Measurements from ENCODE around the gene HCN4. TPM values are rescaled to one million over a fixed set of nuclear protein-coding genes. Genes with fewer than 3 reads are reported as not detected.

Gene HCN4
- polyA plus RNA-seq, 4 donors, result 0.13 to 0.45 (median 0.27) TPM

DNA sequence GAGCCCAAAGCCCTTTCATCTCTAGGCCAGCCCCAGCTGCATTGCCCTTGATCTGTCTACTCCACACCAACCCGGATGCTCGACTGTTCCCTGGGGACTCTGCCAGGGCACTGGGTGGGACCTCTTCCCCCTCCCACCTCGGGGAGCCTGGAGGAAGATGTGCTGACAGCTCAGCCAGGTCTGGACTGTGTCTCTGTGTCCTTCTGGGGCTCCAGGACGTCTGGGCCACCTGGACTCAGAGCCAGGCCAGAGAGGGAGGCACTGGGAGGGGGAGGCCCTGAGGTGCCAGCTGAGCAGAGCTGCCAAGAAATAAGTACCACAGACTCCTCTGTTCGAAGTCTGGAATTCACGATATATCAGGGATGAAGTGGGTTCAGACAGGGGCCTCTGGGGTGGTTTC, 5.8 kb upstream of the HCN4 start:
- H3K9me3 ChIP-seq (ENCODE audit: control insufficient read depth in 2 of 2, insufficient read depth in 1 of 2, low read depth in 1 of 2, low read length in 1 of 2), result no peaks in the 10 kb centered on the region
- H3K27ac ChIP-seq (ENCODE audit: low read depth in 1 of 3, low read length in 2 of 3), result no peak overlapping the region
- no peak for FAIRE-seq
- H3K36me3 ChIP-seq (ENCODE audit: control insufficient read depth in 3 of 3, insufficient read depth in 2 of 3, low read depth in 1 of 3, low read length in 3 of 3), result no peaks in the 10 kb centered on the region
- no peak for DNase-seq
- H3K4me3 ChIP-seq (ENCODE audit: low read depth in 1 of 3, low read length in 3 of 3), result no peak overlapping the region
- H3K27me3 ChIP-seq (ENCODE audit: control insufficient read depth in 3 of 3, insufficient read depth in 3 of 3, low read length in 3 of 3), result peaks cover 2 to 31% (median 21%) of the 10 kb centered on the region in 3 donors
- peaks cover 0 to 3% (median 0%) of the 10 kb centered on the region in 3 donors for H3K4me1 ChIP-seq (ENCODE audit: control insufficient read depth in 3 of 3, insufficient read depth in 2 of 3, low read depth in 1 of 3, low read length in 2 of 3)
- whole genome bisulfite sequencing, 3 donors, result 36 to 46% (median 38%) methylated on average over 6 of the region's 6 CpGs

- Histone ChIP-seq H3K4me3 (ENCODE audit: low read depth in 1 of 3, low read length in 3 of 3) (no peak overlapping the region), H3K9me3 (ENCODE audit: control insufficient read depth in 2 of 2, insufficient read depth in 1 of 2, low read depth in 1 of 2, low read length in 1 of 2) (no peaks in the 10 kb centered on the region), H3K36me3 (ENCODE audit: control insufficient read depth in 3 of 3, insufficient read depth in 2 of 3, low read depth in 1 of 3, low read length in 3 of 3) (no peaks in the 10 kb centered on the region), H3K27ac (ENCODE audit: low read depth in 1 of 3, low read length in 2 of 3) (no peak overlapping the region), H3K4me1 (ENCODE audit: control insufficient read depth in 3 of 3, insufficient read depth in 2 of 3, low read depth in 1 of 3, low read length in 2 of 3) (peaks cover 0 to 6% (median 3%) of the 10 kb centered on the region in 3 donors), H3K27me3 (ENCODE audit: control insufficient read depth in 3 of 3, insufficient read depth in 3 of 3, low read length in 3 of 3) (peaks cover 6 to 39% (median 32%) of the 10 kb centered on the region in 3 donors)
- whole genome bisulfite sequencing, 3 donors, result 62 to 81% (median 77%) methylated on average over 1 of the region's 1 CpG
- FAIRE-seq, result no peak
- DNase-seq, result no peak
Observed at GRCh38 chr15:73373221-73373620, 4.5 kb upstream of the HCN4 start.

GRCh38 chr15:73371812-73372211, 3.1 kb upstream of the HCN4 start:
- Histone ChIP-seq H3K4me1 (ENCODE audit: control insufficient read depth in 3 of 3, insufficient read depth in 2 of 3, low read depth in 1 of 3, low read length in 2 of 3) (peaks cover 0 to 6% (median 3%) of the 10 kb centered on the region in 3 donors), H3K9me3 (ENCODE audit: control insufficient read depth in 2 of 2, insufficient read depth in 1 of 2, low read depth in 1 of 2, low read length in 1 of 2) (no peaks in the 10 kb centered on the region), H3K36me3 (ENCODE audit: control insufficient read depth in 3 of 3, insufficient read depth in 2 of 3, low read depth in 1 of 3, low read length in 3 of 3) (no peaks in the 10 kb centered on the region), H3K27ac (ENCODE audit: low read depth in 1 of 3, low read length in 2 of 3) (no peak overlapping the region), H3K4me3 (ENCODE audit: low read depth in 1 of 3, low read length in 3 of 3) (no peak overlapping the region), H3K27me3 (ENCODE audit: control insufficient read depth in 3 of 3, insufficient read depth in 3 of 3, low read length in 3 of 3) (peaks cover 11 to 47% (median 38%) of the 10 kb centered on the region in 3 donors)
- FAIRE-seq, result no peak
- WGBS, 3 donors, result 59 to 80% (median 74%) methylated on average over 2 of the region's 2 CpGs
- DNase-seq, result no peak

DNA sequence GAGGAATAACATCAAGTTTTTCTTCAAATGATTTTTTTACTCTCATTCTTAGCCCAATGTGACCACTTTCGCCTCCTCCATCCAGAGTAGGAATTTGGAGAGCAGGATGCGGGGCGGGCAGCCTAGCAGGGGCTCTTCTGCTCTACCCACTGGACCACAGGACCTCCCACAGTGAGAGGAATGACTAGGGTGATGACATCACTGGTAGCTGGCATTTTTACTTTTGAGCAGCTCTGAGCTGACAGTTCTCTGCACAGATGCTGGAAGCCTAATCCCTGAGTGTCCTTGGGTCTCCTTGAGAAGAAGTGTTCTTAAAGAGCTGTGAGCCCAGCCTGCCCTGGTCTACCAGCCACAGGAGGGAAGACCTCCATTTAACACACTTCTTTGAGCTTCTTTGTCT, 1.4 kb upstream of the HCN4 start:
- H3K36me3 ChIP-seq (ENCODE audit: control insufficient read depth in 3 of 3, insufficient read depth in 2 of 3, low read depth in 1 of 3, low read length in 3 of 3), result no peaks in the 10 kb centered on the region
- WGBS, 3 donors, result 77 to 81% (median 81%) methylated on average over 3 of the region's 3 CpGs
- no peaks in the 10 kb centered on the region for H3K9me3 ChIP-seq (ENCODE audit: control insufficient read depth in 2 of 2, insufficient read depth in 1 of 2, low read depth in 1 of 2, low read length in 1 of 2)
- peaks cover 11 to 60% (median 51%) of the 10 kb centered on the region in 3 donors for H3K27me3 ChIP-seq (ENCODE audit: control insufficient read depth in 3 of 3, insufficient read depth in 3 of 3, low read length in 3 of 3)
- FAIRE-seq (no peak), DNase-seq (no peak)
- H3K4me3 ChIP-seq (ENCODE audit: low read depth in 1 of 3, low read length in 3 of 3), result no peak overlapping the region
- peaks cover 0 to 6% (median 3%) of the 10 kb centered on the region in 3 donors for H3K4me1 ChIP-seq (ENCODE audit: control insufficient read depth in 3 of 3, insufficient read depth in 2 of 3, low read depth in 1 of 3, low read length in 2 of 3)
- no peak overlapping the region for H3K27ac ChIP-seq (ENCODE audit: low read depth in 1 of 3, low read length in 2 of 3)

DNA sequence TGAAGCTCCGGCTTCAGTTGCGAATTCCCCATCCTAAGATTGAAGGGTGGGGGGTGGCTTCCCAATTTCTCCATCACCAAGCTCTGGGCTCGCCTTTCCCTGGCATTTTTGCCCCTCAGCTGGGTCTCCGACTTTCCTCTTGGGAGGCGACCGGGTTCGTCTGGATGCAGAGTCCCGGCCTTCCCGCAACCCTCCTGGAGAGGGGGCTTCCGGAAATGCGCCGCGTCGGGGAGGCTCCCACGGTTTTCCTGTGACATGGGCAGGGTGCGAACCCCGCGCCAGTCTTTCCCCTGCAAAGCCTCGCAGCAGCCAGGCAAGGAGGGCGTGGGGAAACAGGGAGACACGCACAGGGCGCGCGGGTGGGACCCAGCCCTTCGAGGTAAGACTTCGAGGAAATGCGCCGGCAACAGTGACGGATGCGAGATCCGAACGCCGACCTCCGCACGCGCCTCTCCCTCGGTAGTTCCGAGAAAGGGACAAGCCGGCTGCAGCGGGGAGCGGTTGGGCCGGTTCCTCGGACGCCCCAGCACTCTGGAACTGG, 466 bp upstream of the HCN4 start:
- no peak for DNase-seq
- peak overlapping the region in 1 of 3 donors; percentile 10 for H3K4me3 ChIP-seq (ENCODE audit: low read depth in 1 of 3, low read length in 3 of 3)
- H3K27ac ChIP-seq (ENCODE audit: low read depth in 1 of 3, low read length in 2 of 3), result no peak overlapping the region
- peaks cover 0 to 6% (median 3%) of the 10 kb centered on the region in 3 donors for H3K4me1 ChIP-seq (ENCODE audit: control insufficient read depth in 3 of 3, insufficient read depth in 2 of 3, low read depth in 1 of 3, low read length in 2 of 3)
- peaks cover 11 to 62% (median 49%) of the 10 kb centered on the region in 3 donors for H3K27me3 ChIP-seq (ENCODE audit: control insufficient read depth in 3 of 3, insufficient read depth in 3 of 3, low read length in 3 of 3)
- H3K9me3 ChIP-seq (ENCODE audit: control insufficient read depth in 2 of 2, insufficient read depth in 1 of 2, low read depth in 1 of 2, low read length in 1 of 2), result no peaks in the 10 kb centered on the region
- 2 to 4% (median 3%) methylated on average over 37 to 44 of the region's 44 CpGs for WGBS, 3 donors
- H3K36me3 ChIP-seq (ENCODE audit: control insufficient read depth in 3 of 3, insufficient read depth in 2 of 3, low read depth in 1 of 3, low read length in 3 of 3), result no peaks in the 10 kb centered on the region
- FAIRE-seq, result no peak

DNA sequence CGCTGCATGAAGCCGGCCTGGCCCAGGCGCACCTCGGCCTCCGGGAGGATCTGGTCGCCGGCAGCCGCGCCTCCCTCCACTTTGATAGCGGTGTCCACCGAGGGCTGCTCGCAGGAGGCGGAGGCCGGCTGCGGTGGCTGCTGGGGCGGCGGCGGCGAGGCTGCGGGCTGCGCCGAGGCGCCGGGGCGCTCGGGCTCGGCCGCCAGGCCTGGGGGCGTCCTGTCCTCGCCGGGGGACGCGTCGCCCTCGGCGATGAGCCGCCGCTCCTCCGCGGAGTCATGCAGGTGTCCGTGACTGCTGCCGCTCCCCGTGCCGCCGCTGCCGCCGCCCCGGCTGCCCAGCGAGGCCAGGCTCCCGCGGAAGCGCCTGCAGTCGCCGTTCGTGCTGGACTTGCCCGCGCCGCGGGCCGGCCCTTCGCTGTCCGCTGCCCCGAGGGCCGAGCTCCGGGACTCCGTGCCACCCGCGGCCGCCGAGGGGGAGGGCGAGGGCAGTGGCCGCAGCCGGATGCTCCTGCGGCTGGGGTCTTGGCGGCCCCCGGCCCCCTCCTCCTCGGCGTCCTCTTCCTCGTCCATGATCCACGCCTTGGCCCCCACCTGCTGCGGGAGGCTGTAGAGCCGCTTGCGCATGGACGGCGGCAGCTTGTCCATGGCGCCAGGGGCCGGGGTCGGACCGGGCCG, 996 bp downstream of the HCN4 start:
- peaks cover 11 to 66% (median 45%) of the 10 kb centered on the region in 3 donors for H3K27me3 ChIP-seq (ENCODE audit: control insufficient read depth in 3 of 3, insufficient read depth in 3 of 3, low read length in 3 of 3)
- H3K9me3 ChIP-seq (ENCODE audit: control insufficient read depth in 2 of 2, insufficient read depth in 1 of 2, low read depth in 1 of 2, low read length in 1 of 2), result no peaks in the 10 kb centered on the region
- FAIRE-seq (no peak), DNase-seq (peak in 1 of 2 donors; percentile 45)
- WGBS, 3 donors, result 0 to 2% (median 2%) methylated on average over 31 to 90 of the region's 90 CpGs
- no peaks in the 10 kb centered on the region for H3K36me3 ChIP-seq (ENCODE audit: control insufficient read depth in 3 of 3, insufficient read depth in 2 of 3, low read depth in 1 of 3, low read length in 3 of 3)
- H3K4me3 ChIP-seq (ENCODE audit: low read depth in 1 of 3, low read length in 3 of 3), result peak overlapping the region in 1 of 3 donors; percentile 53
- H3K4me1 ChIP-seq (ENCODE audit: control insufficient read depth in 3 of 3, insufficient read depth in 2 of 3, low read depth in 1 of 3, low read length in 2 of 3), result peaks cover 0 to 6% (median 0%) of the 10 kb centered on the region in 3 donors
- H3K27ac ChIP-seq (ENCODE audit: low read depth in 1 of 3, low read length in 2 of 3), result no peak overlapping the region

DNA sequence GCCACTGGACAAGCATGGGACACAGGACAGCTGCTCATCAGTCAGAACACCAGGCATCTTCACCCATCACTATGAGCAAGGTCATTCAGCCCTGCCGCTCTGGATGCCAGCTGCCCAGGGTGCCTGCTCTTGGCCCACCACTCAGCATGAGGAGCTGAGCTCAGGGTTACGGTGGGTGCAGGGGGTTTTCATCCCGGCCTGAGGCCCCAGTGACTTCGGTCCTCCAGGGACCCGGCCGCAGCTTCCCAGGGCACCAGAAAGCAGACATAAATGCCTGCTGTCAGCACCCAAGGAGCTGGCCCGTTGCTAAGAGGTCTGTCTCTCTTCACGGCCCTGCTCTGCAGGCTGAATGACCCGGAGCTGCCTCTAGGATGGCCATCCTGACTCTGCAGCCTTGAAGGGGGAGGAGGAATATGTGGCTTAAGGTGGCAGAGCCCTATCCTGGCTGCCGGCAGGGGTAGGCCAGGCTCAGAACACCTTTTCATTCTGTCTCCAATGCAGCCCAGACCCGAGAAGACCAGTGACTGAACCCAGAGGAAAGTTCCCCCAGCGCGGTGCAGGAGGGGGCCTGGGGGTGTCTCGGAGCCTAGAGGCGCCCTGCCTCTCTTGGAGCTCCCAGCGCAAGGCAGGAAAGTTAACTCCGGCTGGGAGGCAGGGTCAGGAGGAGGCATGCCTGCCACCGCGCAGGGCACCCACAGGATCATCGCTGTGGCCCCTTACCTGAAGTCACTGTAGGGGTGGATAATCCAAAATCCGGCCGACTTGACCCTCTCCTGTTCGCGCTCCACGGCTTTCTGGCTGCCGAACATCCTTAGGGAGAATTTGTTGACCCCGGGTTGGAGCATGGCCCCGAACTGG, 1.8 kb downstream of the HCN4 start:
- H3K27me3 ChIP-seq (ENCODE audit: control insufficient read depth in 3 of 3, insufficient read depth in 3 of 3, low read length in 3 of 3), result peaks cover 11 to 66% (median 45%) of the 10 kb centered on the region in 3 donors
- FAIRE-seq, result no peak
- H3K36me3 ChIP-seq (ENCODE audit: control insufficient read depth in 3 of 3, insufficient read depth in 2 of 3, low read depth in 1 of 3, low read length in 3 of 3), result no peaks in the 10 kb centered on the region
- no peak overlapping the region for H3K27ac ChIP-seq (ENCODE audit: low read depth in 1 of 3, low read length in 2 of 3)
- H3K4me3 ChIP-seq (ENCODE audit: low read depth in 1 of 3, low read length in 3 of 3), result peak overlapping the region in 1 of 3 donors; percentile 53
- WGBS, 3 donors, result 21 to 26% (median 25%) methylated on average over 28 of the region's 28 CpGs
- peaks cover 0 to 6% (median 0%) of the 10 kb centered on the region in 3 donors for H3K4me1 ChIP-seq (ENCODE audit: control insufficient read depth in 3 of 3, insufficient read depth in 2 of 3, low read depth in 1 of 3, low read length in 2 of 3)
- no peak for DNase-seq
- H3K9me3 ChIP-seq (ENCODE audit: control insufficient read depth in 2 of 2, insufficient read depth in 1 of 2, low read depth in 1 of 2, low read length in 1 of 2), result no peaks in the 10 kb centered on the region

GRCh38 chr15:73364070-73364469, 4.7 kb downstream of the HCN4 start:
- H3K27ac ChIP-seq (ENCODE audit: low read depth in 1 of 3, low read length in 2 of 3), result no peak overlapping the region
- WGBS, 3 donors, result 70 to 81% (median 78%) methylated on average over 3 of the region's 3 CpGs
- no peaks in the 10 kb centered on the region for H3K36me3 ChIP-seq (ENCODE audit: control insufficient read depth in 3 of 3, insufficient read depth in 2 of 3, low read depth in 1 of 3, low read length in 3 of 3)
- DNase-seq, result no peak
- no peak overlapping the region for H3K4me3 ChIP-seq (ENCODE audit: low read depth in 1 of 3, low read length in 3 of 3)
- H3K27me3 ChIP-seq (ENCODE audit: control insufficient read depth in 3 of 3, insufficient read depth in 3 of 3, low read length in 3 of 3), result peaks cover 6 to 40% (median 29%) of the 10 kb centered on the region in 3 donors
- no peaks in the 10 kb centered on the region for H3K9me3 ChIP-seq (ENCODE audit: control insufficient read depth in 2 of 2, insufficient read depth in 1 of 2, low read depth in 1 of 2, low read length in 1 of 2)
- H3K4me1 ChIP-seq (ENCODE audit: control insufficient read depth in 3 of 3, insufficient read depth in 2 of 3, low read depth in 1 of 3, low read length in 2 of 3), result peaks cover 0 to 9% (median 0%) of the 10 kb centered on the region in 3 donors
- no peak for FAIRE-seq
